GM12892 (cell line): ENCODE results near the gene BMP15.

ENCODE experiments used
- POLR2A ChIP-seq: IDR thresholded peaks from 2 replicates; pipeline ENCODE4 v1.6.1; 2011; ENCODE audit warnings: low read depth, low read length, control low read depth
- POLR2AphosphoS5 ChIP-seq: IDR thresholded peaks from 2 replicates; pipeline ENCODE4 v1.6.1; 2011; ENCODE audit warnings: low read depth, low read length, control low read depth

- TF ChIP-seq POLR2A (no peak), POLR2AphosphoS5 (no peak)
Measured at GRCh38 chrX:50962156-50962555, 51.6 kb downstream of the BMP15 start.
